Measurements from ENCODE around the gene RFC1. TPM values are rescaled to one million over a fixed set of nuclear protein-coding genes. Genes with fewer than 3 reads are reported as not detected.
"Not testable (repeated sequence)": the region's sequence is repeated elsewhere in the genome, so short reads cannot be mapped to it uniquely, and the experiment has no call there.

The RFC1 gene
- total RNA-seq, result 36.4 and 51.4 TPM in 2 replicates
- 14.3 TPM for polyA plus RNA-seq (2012)

- peak; percentile 93 for DNase-seq (ENCODE audit: low read depth)
These were observed at the start of gene RFC1 for GRCh38 chr4:39365830-39366771. Gene RFC1 (minus strand): TSS chr4:39366362. CDS start chr4:39366241, 121 bp downstream.

- DNase-seq (ENCODE audit: low read depth), result no peak
These were observed 49.6 kb upstream of the RFC1 start for GRCh38 chr4:39415678-39416283.

- not testable (repeated sequence) for DNase-seq (ENCODE audit: low read depth)
These were observed 45.4 kb upstream of the RFC1 start for GRCh38 chr4:39411561-39411960.

GRCh38 chr4:39410415-39410814 is 44.3 kb upstream of the RFC1 start:
- DNase-seq (ENCODE audit: low read depth), result peak; percentile 9

GRCh38 chr4:39407584-39407885 is 41.4 kb upstream of the RFC1 start:
- no peak for DNase-seq (ENCODE audit: low read depth)

GRCh38 chr4:39406763-39407583 is 40.8 kb upstream of the RFC1 start, which contains the start of gene KLB:
Gene KLB (plus strand): TSS chr4:39406930. CDS start chr4:39406950, 20 bp downstream.
- no peak for DNase-seq (ENCODE audit: low read depth)

- not testable (repeated sequence) for DNase-seq (ENCODE audit: low read depth)
These were observed 35.5 kb upstream of the RFC1 start for GRCh38 chr4:39401640-39402039.

- no peak for DNase-seq (ENCODE audit: low read depth)
These were observed 28.5 kb upstream of the RFC1 start for GRCh38 chr4:39394706-39395105.

- DNase-seq (ENCODE audit: low read depth), result no peak
These were observed 24.4 kb upstream of the RFC1 start for GRCh38 chr4:39390603-39391002.

- DNase-seq (ENCODE audit: low read depth), result no peak
These were observed 18.4 kb upstream of the RFC1 start for GRCh38 chr4:39384563-39384962.

- no peak for DNase-seq (ENCODE audit: low read depth)
These were observed 17.5 kb upstream of the RFC1 start for GRCh38 chr4:39383690-39384089.

GRCh38 chr4:39375478-39375877 is 9.3 kb upstream of the RFC1 start:
- no peak for DNase-seq (ENCODE audit: low read depth)

- DNase-seq (ENCODE audit: low read depth), result not testable (repeated sequence)
These were observed 5.0 kb upstream of the RFC1 start for GRCh38 chr4:39371209-39371608.

GRCh38 chr4:39369301-39369700 is 3.1 kb upstream of the RFC1 start:
- no peak for DNase-seq (ENCODE audit: low read depth)

- DNase-seq (ENCODE audit: low read depth), result no peak
These were observed 1.0 kb upstream of the RFC1 start for GRCh38 chr4:39367166-39367565.

GRCh38 chr4:39365360-39365759 is 802 bp downstream of the RFC1 start:
- DNase-seq (ENCODE audit: low read depth), result no peak

- no peak for DNase-seq (ENCODE audit: low read depth)
These were observed 2.3 kb downstream of the RFC1 start for GRCh38 chr4:39363773-39364393.

GRCh38 chr4:39362827-39363226 is 3.3 kb downstream of the RFC1 start:
- DNase-seq (ENCODE audit: low read depth), result peak; percentile 13

GRCh38 chr4:39360611-39361010 is 5.6 kb downstream of the RFC1 start:
- not testable (repeated sequence) for DNase-seq (ENCODE audit: low read depth)

- DNase-seq (ENCODE audit: low read depth), result no peak
These were observed 9.2 kb downstream of the RFC1 start for GRCh38 chr4:39357002-39357401.

- no peak for DNase-seq (ENCODE audit: low read depth)
These were observed 12.0 kb downstream of the RFC1 start for GRCh38 chr4:39354254-39354552.

Data from myocyte (in vitro differentiated cells).